Measurements from ENCODE around the gene DSG4.

The DSG4 gene

DNA sequence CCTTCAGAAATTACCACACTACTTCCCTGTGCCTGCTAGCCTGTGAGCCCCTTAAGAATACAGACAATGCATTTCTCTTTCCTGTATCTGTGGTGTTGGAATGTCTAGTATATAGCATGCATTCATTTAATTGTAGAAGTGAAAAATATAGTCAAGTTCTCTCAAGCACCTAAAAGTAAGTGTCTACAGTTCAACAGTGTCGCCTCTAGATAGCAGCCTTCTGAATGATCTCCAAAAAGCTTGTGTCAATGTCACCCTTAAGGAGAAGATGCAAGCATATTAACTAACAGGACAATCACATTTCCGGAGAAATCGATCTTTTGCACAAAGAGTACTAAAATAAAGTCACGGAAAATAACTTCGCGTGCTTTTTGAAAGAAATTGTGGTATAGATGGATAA is 43.5 kb downstream of the DSG4 start:
- no peak overlapping the region for H3K4me3 ChIP-seq (ENCODE audit: low read depth, low read length)
- in situ Hi-C loops (cut with HindIII; ENCODE audit: low sequenced_read_pairs), result no loop called here
- DNase-seq (ENCODE audit: low read depth), result no peak
- TF ChIP-seq, protein P1, sequence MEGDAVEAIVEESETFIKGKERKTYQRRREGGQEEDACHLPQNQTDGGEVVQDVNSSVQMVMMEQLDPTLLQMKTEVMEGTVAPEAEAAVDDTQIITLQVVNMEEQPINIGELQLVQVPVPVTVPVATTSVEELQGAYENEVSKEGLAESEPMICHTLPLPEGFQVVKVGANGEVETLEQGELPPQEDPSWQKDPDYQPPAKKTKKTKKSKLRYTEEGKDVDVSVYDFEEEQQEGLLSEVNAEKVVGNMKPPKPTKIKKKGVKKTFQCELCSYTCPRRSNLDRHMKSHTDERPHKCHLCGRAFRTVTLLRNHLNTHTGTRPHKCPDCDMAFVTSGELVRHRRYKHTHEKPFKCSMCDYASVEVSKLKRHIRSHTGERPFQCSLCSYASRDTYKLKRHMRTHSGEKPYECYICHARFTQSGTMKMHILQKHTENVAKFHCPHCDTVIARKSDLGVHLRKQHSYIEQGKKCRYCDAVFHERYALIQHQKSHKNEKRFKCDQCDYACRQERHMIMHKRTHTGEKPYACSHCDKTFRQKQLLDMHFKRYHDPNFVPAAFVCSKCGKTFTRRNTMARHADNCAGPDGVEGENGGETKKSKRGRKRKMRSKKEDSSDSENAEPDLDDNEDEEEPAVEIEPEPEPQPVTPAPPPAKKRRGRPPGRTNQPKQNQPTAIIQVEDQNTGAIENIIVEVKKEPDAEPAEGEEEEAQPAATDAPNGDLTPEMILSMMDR (IDR thresholded peaks at IDR 0.05; ENCODE audit: low read depth, low read length, missing control alignments), result no peak

DNA sequence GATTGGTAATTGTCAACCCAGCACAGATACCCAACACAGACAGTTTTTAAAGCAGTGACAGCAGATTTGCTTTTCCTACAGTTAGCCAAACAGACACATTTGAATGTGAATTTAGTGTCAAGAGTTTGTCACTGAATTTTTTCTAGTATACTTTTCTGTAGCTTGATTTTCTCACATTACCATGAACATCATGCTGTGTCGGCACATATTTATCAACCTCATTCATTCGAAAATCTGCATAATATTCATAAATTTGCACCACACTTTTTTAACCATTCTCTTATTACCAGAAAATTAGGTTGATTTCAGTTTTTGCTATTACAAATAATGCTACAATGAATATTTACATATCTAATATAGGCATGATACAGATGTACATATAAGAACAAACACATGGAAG is 43.9 kb downstream of the DSG4 start:
- TF ChIP-seq, protein P1 (IDR thresholded peaks at IDR 0.05; ENCODE audit: low read depth, low read length, missing control alignments), result no peak
- no peak overlapping the region for H3K4me3 ChIP-seq (ENCODE audit: low read depth, low read length)
- no peak for DNase-seq (ENCODE audit: low read depth)
- in situ Hi-C loops (cut with HindIII; ENCODE audit: low sequenced_read_pairs), result no loop called here

DNA sequence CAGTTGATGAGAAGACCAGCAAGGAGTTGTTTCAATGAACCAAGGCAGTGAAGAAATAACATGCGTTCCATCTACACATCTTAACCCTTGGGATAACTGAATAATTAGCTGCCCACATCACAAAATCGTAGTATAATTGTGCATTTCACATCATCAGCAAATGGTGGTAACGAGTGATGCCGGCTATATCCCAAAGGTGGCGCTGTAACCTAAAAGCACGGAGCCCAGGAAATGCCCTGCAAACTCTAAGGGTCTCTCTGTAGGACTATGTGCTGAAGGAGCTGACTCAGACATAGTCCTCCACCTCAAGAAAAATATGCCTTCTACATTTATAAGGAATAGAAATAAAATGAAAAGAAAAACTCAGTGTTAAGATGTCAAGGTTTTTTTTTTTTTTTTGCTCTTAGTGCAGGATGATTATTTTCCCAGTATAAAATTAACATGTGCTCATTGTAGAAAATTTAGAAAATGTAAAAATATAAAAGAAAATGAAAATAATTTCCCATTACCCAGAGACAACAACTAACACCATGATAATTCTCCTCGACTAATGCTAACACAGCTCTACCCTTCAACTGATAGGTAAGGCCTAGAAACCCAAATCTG is 47.9 kb downstream of the DSG4 start:
- in situ Hi-C loops (cut with HindIII; ENCODE audit: low sequenced_read_pairs), result no loop called here
- peak; percentile 41 for DNase-seq (ENCODE audit: low read depth)
- no peak overlapping the region for H3K4me3 ChIP-seq (ENCODE audit: low read depth, low read length)
- TF ChIP-seq, protein P1 (IDR thresholded peaks at IDR 0.05; ENCODE audit: low read depth, low read length, missing control alignments), result peak; percentile 93

DNA sequence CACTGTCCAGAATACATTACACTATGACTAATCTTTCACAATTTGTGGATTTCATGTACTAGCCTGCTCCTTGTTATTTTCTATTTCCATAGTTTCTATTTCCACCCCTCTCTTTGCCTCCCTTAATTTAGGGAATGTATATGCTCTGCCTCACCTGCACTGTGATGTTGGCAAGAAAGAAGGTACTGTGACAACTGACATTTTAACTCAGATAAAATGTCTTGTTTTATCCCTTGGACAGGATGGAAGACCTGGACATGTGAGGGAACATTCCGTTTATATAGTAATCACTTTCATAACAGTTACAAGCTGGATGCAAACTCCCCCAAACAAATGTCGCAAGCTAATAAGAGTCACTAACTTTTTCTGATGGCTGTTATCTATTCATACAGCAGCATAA is 49.4 kb downstream of the DSG4 start:
- in situ Hi-C loops (cut with HindIII; ENCODE audit: low sequenced_read_pairs), result no loop called here
- H3K4me3 ChIP-seq (ENCODE audit: low read depth, low read length), result no peak overlapping the region
- TF ChIP-seq, protein P1 (IDR thresholded peaks at IDR 0.05; ENCODE audit: low read depth, low read length, missing control alignments), result no peak
- no peak for DNase-seq (ENCODE audit: low read depth)

DNA sequence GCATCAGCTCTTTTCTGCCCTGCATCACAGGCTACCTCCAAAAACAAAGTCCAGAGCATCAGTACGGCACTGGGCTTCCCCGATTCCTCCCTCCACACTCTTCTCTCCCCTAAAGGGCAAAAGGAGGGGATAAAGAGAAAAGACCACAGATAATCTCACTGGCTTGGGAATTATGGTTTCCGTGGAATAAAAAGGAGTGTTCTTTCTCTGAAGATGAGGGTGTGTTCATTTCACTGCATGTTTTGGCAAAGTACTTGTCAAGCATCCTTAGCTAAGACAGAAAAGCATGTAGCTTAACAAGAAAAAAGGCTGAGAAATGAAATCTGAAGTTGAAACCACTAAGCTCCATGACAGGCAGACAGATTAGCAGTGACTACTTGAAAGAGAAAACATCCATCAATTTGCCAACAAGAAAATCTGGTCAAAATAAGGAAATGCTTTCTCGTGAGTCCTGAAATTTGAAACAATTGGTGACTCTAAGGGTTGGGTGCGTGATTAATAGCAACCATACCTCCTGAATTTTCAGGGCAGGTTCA is 50.4 kb downstream of the DSG4 start:
- no peak overlapping the region for H3K4me3 ChIP-seq (ENCODE audit: low read depth, low read length)
- in situ Hi-C loops (cut with HindIII; ENCODE audit: low sequenced_read_pairs), result no loop called here
- DNase-seq (ENCODE audit: low read depth), result no peak
- TF ChIP-seq, protein P1 (IDR thresholded peaks at IDR 0.05; ENCODE audit: low read depth, low read length, missing control alignments), result no peak

DNA sequence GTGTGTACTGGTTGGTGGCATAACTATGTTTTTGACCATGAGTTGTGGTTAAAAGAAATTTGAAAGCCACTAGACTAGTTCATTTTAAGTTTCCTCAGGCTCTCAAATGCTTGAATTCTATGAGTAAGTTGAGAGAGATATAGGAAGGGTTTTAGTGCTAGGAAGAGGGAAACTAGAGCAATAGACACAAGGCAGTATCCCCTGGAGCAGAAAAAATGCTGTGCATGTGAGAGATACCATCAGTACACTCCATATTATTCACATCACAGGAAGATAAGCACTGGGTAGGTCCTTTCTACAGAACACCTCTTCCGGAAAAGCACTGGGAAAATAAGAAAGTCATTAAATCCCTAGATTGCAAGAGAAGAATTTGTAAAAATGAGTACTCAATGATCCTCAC is 51.6 kb downstream of the DSG4 start:
- DNase-seq (ENCODE audit: low read depth), result no peak
- TF ChIP-seq, protein P1 (IDR thresholded peaks at IDR 0.05; ENCODE audit: low read depth, low read length, missing control alignments), result no peak
- in situ Hi-C loops (cut with HindIII; ENCODE audit: low sequenced_read_pairs), result no loop called here
- no peak overlapping the region for H3K4me3 ChIP-seq (ENCODE audit: low read depth, low read length)

Data from astrocyte of the cerebellum (primary cell).